Measurements from ENCODE around the gene PBX4. TPM values are rescaled to one million over a fixed set of nuclear protein-coding genes. Genes with fewer than 3 reads are reported as not detected.

Gene PBX4
- total RNA-seq, 2 experiments from 2014 or later, result 5.0 to 6.7 TPM

DNA sequence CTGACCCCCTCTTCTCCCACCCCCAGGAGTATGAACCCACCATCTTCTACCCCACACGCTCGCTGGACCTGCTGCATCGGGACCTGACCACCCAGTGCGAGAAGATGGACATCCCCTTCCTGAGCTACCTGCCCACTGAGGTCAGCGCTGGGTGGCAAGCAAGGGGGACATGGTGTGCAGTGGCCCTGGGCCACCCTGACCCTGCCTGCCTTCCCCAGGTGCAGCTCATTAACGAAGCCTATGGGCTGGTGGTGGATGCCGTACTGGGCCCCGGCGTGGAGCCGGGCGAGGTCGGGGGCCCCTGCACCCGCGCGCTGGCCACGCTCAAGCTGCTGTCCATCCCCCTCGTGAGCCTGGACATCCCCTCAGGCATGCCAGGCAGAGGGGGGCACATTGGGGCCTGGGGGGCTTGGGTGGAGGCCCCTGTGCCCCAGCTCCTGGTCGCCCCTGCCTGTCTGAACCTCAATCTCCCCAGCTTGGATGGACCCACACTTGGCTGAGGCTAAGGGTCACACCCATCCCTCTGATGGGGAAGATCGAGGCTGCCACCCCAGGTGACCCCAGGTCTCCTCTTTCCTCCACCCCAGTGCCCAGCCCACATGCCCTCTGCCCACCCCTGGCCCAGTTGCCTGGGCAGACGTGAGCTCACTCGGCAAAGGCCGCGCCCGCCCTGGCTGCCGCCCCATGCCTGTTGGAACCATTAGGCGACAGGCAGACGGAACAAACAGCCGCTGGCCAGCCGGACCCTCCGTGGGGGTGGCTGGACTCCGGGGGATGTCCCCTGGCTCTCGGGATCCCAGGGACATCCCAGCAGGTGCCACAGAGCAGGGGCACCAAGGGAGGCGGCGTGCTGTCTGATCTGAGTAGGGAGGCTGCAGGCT lies 82.9 kb downstream of the PBX4 start:
- TF ChIP-seq, protein P1, sequence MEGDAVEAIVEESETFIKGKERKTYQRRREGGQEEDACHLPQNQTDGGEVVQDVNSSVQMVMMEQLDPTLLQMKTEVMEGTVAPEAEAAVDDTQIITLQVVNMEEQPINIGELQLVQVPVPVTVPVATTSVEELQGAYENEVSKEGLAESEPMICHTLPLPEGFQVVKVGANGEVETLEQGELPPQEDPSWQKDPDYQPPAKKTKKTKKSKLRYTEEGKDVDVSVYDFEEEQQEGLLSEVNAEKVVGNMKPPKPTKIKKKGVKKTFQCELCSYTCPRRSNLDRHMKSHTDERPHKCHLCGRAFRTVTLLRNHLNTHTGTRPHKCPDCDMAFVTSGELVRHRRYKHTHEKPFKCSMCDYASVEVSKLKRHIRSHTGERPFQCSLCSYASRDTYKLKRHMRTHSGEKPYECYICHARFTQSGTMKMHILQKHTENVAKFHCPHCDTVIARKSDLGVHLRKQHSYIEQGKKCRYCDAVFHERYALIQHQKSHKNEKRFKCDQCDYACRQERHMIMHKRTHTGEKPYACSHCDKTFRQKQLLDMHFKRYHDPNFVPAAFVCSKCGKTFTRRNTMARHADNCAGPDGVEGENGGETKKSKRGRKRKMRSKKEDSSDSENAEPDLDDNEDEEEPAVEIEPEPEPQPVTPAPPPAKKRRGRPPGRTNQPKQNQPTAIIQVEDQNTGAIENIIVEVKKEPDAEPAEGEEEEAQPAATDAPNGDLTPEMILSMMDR (conservative IDR thresholded peaks at IDR 0.05; ENCODE audit: low read length), result no peak
- TF ChIP-seq EZH2phosphoT487 (IDR thresholded peaks at IDR 0.05; ENCODE audit: borderline replicate concordance, low read depth, low read length), result no peak
- no peaks in the 10 kb centered on the region for H3K9me3 ChIP-seq (ENCODE audit: low read length)
- DNase-seq (ENCODE audit: low spot score), result no peak
- H3K36me3 ChIP-seq (ENCODE audit: insufficient read depth, low read length), result peaks cover 16% of the 10 kb centered on the region; the same call in 1 of the 2 replicates
- ChIA-PET POLR2A (interaction anchor here (0.7 kb wide), 2 partner anchors 499 to 1627 kb away, joined by 3 read pairs; no protein-coding TSS in a partner anchor), CTCF (ENCODE audit: unreplicated experiment) (no interaction called here)
- no peaks in the 10 kb centered on the region for H4K20me1 ChIP-seq (ENCODE audit: insufficient read depth, low read length)
- H2AFZ ChIP-seq (ENCODE audit: low read length), result no peak overlapping the region
- BruUV-seq (replicated peaks), result no TSS peak
- H3K4me1 ChIP-seq (ENCODE audit: insufficient read depth, low read length, poor library complexity, severe bottlenecking), result peaks cover 9% of the 10 kb centered on the region
- H3K27ac ChIP-seq (ENCODE audit: low read depth, low read length, poor library complexity, severe bottlenecking), result no peak overlapping the region
- no peaks in the 10 kb centered on the region for H3K9me2 ChIP-seq (ENCODE audit: insufficient read depth, low read length)
- no peak overlapping the region for H3K4me2 ChIP-seq (ENCODE audit: low read length)
- no peaks in the 10 kb centered on the region for H3K79me2 ChIP-seq (ENCODE audit: insufficient read depth, low read depth, low read length)
- intact Hi-C loops (cut with micrococcal nuclease; ENCODE audit: unreplicated experiment), result loop anchor here (10.0 kb wide), 1 partner anchor 209 kb away; no protein-coding TSS in a partner anchor
- no peak overlapping the region for H3K4me3 ChIP-seq (ENCODE audit: low read depth, low read length, poor library complexity, severe bottlenecking)

DNA sequence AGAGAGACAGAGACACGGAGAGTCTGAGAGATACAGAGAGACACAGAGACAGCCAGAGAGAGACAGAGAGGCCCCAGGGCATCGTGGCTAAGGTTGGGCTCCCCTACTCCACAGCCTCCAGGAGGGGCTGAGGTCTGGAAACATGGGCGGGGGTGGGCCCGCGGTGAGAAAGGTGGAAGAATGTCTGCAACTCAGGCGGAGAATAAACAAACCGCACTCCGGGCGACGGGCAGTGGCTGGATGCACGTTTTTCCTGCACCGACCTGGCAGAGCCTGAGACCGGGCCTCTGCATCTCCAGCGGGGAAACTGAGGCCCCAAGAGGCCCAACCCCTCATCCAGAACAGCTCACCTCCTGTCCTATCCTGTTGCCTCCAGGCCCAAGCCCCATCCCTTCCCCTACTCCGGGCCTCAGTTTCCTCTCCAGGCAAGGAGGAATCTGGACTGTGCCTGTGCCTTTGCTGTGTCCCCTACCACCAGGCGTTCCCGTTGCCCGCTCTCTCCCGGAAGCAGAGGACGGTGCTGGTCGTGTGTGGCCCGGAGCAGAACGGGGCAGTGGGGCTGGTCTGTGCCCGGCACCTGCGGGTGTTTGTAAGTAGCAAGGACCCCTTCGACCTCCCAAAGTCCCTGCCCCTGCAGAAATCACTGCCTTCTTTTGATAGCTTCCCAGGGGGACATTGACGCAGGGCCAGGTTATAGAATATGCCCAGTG lies 83.8 kb downstream of the PBX4 start:
- H2AFZ ChIP-seq (ENCODE audit: low read length), result no peak overlapping the region
- no peaks in the 10 kb centered on the region for H4K20me1 ChIP-seq (ENCODE audit: insufficient read depth, low read length)
- H3K4me2 ChIP-seq (ENCODE audit: low read length), result no peak overlapping the region
- no peaks in the 10 kb centered on the region for H3K9me2 ChIP-seq (ENCODE audit: insufficient read depth, low read length)
- H3K4me3 ChIP-seq (ENCODE audit: low read depth, low read length, poor library complexity, severe bottlenecking), result no peak overlapping the region
- DNase-seq (ENCODE audit: low spot score), result no peak
- ChIA-PET CTCF (ENCODE audit: unreplicated experiment) (no interaction called here), POLR2A (interaction anchor here (0.7 kb wide), 2 partner anchors 498 to 1628 kb away, joined by 3 read pairs; no protein-coding TSS in a partner anchor)
- peaks cover 18% of the 10 kb centered on the region; the same call in 1 of the 2 replicates for H3K36me3 ChIP-seq (ENCODE audit: insufficient read depth, low read length)
- no peak for TF ChIP-seq EZH2phosphoT487 (IDR thresholded peaks at IDR 0.05; ENCODE audit: borderline replicate concordance, low read depth, low read length)
- TF ChIP-seq, protein P1 (conservative IDR thresholded peaks at IDR 0.05; ENCODE audit: low read length), result no peak
- no peaks in the 10 kb centered on the region for H3K9me3 ChIP-seq (ENCODE audit: low read length)
- no peaks in the 10 kb centered on the region for H3K79me2 ChIP-seq (ENCODE audit: insufficient read depth, low read depth, low read length)
- H3K27ac ChIP-seq (ENCODE audit: low read depth, low read length, poor library complexity, severe bottlenecking), result no peak overlapping the region
- BruUV-seq (replicated peaks), result no TSS peak
- intact Hi-C loops (cut with micrococcal nuclease; ENCODE audit: unreplicated experiment), result loop anchor here (10.0 kb wide), 1 partner anchor 210 kb away; no protein-coding TSS in a partner anchor
- peaks cover 8% of the 10 kb centered on the region for H3K4me1 ChIP-seq (ENCODE audit: insufficient read depth, low read length, poor library complexity, severe bottlenecking)
